Mucosa of rectum (tissue), 2 donors: ENCODE measurements around the gene ZBTB6.
"Not testable (repeated sequence)": the region's sequence is repeated elsewhere in the genome, so short reads cannot be mapped to it uniquely, and the experiment has no call there.

Experiments
- H3K27ac ChIP-seq, 2 donors: one replicate each; pipeline ENCODE4 v1.7.0; 2013; ENCODE audit warnings: inconsistent platforms in 2 of 2, low read depth in 2 of 2, low read length in 2 of 2
- H3K27me3 ChIP-seq, 2 donors: one replicate each; pipeline ENCODE4 v1.7.0; 2013; ENCODE audit warnings: low read length in 2 of 2; ENCODE audit not compliant: control insufficient read depth in 2 of 2, insufficient read depth in 2 of 2
- H3K36me3 ChIP-seq, 2 donors: one replicate each; pipeline ENCODE4 v1.7.0; 2013; ENCODE audit warnings: low read length in 2 of 2; ENCODE audit not compliant: control insufficient read depth in 2 of 2, insufficient read depth in 2 of 2
- H3K4me1 ChIP-seq, 2 donors: one replicate each; pipeline ENCODE4 v1.7.0; 2013; ENCODE audit warnings: low read length in 2 of 2, mild to moderate bottlenecking in 1 of 2; ENCODE audit not compliant: control insufficient read depth in 2 of 2, insufficient read depth in 2 of 2
- H3K4me3 ChIP-seq, 2 donors: one replicate each; pipeline ENCODE4 v1.7.0; 2013; ENCODE audit warnings: low read length in 2 of 2
- H3K9ac ChIP-seq, 2 donors: one replicate each; pipeline ENCODE4 v1.7.0; 2013; ENCODE audit warnings: low read length in 2 of 2, low read depth in 1 of 2, mild to moderate bottlenecking in 1 of 2
- H3K9me3 ChIP-seq, 2 donors: one replicate each; pipeline ENCODE4 v1.7.0; 2013; ENCODE audit warnings: low read length in 2 of 2; ENCODE audit not compliant: control insufficient read depth in 2 of 2
- donor health status: healthy.
- donor health status: Normal muscosa, but diverticular disease.

The ZBTB6 gene

DNA sequence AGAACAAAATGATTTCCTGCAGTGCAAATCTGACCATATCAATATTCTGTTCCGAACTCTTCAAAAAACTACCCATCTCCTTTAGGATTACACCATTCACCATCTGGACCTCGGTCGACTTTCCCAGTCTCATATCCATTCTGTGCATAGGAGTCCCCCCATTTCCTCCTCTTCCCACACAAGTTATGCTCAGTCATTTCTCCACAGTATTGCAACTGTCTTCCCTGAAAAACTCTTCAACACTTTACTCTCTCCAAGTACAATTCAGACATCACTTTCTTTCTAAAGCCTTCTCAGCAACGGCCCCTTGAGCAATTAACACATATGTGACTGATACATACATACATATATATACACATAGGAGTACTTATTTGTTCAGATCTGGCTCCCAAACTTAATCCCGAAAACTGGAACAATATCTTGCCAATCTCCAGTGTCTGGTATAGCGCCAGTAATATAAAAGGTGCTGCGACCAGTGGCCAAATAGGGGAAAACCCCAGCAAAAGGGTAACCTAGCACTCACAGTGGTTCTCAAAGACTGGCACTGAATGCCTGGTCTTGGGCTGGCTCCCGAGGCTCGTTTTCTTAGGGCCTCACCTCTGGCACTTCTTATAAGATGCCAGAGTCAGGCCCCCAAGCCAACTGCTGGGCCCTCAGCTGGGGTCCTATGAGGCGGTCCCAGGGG, 17.6 kb upstream of the ZBTB6 start:
- H3K27me3 ChIP-seq, result no peaks in the 10 kb centered on the region
- H3K4me3 ChIP-seq, result peak overlapping the region; percentile 76 to 93
- peak overlapping the region; percentile 59 to 70 for H3K27ac ChIP-seq
- H3K4me1 ChIP-seq, result peaks cover 7 to 12% of the 10 kb centered on the region in 2 donors
- no peaks in the 10 kb centered on the region for H3K9me3 ChIP-seq
- H3K36me3 ChIP-seq, result no peaks in the 10 kb centered on the region
- peak overlapping the region; percentile 69 to 85 for H3K9ac ChIP-seq

GRCh38 chr9:122929796-122930354, 16.8 kb upstream of the ZBTB6 start:
- peaks cover 7 to 12% of the 10 kb centered on the region in 2 donors for H3K4me1 ChIP-seq
- H3K36me3 ChIP-seq, result no peaks in the 10 kb centered on the region
- H3K27me3 ChIP-seq, result no peaks in the 10 kb centered on the region
- H3K9ac ChIP-seq, result no peak overlapping the region
- H3K4me3 ChIP-seq, result no peak overlapping the region
- no peak overlapping the region for H3K27ac ChIP-seq
- no peaks in the 10 kb centered on the region for H3K9me3 ChIP-seq

DNA sequence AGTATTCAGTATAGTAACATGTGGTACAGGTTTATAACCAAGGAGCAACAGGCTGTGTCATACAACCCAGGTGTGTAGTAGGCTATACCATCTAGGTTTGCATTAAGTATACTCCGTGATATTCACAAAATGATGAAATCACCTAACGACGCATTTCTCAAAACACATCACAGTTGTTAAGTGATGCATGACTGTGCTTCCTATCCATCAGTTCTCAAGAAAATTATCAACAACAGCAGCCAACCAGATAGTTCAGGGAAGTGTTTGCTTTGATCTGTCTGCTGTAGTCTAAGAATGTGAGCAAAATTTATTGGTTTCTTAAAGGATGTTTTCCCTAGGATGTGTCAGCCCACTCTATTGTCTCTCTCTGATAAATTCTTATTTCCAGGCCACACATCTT, 10.8 kb upstream of the ZBTB6 start:
- Histone ChIP-seq H3K4me1 (no peaks in the 10 kb centered on the region), H3K27ac (no peak overlapping the region), H3K36me3 (peaks cover under 1 to 4% of the 10 kb centered on the region in 2 donors), H3K4me3 (no peak overlapping the region), H3K9me3 (no peaks in the 10 kb centered on the region), H3K9ac (no peak overlapping the region), H3K27me3 (no peaks in the 10 kb centered on the region)

DNA sequence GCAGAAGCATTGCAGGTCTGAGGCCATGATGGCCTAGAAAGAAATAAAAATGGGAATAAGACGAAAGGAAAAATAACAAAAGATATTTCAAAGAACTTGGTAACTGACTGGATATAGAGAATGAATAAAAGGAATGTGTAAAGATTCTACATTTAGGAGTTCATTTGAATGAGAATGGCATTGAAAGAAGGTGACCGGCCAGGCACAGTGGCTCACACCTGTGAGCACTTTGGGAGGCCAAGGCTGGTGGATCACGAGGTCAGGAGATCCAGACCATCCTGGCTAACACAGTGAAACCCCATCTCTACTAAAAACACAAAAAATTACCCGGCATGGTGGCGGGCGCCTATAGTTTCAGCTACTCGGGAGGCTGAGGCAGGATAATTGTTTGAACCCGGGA, 9.6 kb upstream of the ZBTB6 start:
- Histone ChIP-seq H3K9ac (no peak overlapping the region), H3K36me3 (peaks cover 6 to 7% of the 10 kb centered on the region in 2 donors), H3K27ac (no peak overlapping the region), H3K9me3 (no peaks in the 10 kb centered on the region), H3K27me3 (no peaks in the 10 kb centered on the region), H3K4me3 (no peak overlapping the region), H3K4me1 (no peaks in the 10 kb centered on the region)

DNA sequence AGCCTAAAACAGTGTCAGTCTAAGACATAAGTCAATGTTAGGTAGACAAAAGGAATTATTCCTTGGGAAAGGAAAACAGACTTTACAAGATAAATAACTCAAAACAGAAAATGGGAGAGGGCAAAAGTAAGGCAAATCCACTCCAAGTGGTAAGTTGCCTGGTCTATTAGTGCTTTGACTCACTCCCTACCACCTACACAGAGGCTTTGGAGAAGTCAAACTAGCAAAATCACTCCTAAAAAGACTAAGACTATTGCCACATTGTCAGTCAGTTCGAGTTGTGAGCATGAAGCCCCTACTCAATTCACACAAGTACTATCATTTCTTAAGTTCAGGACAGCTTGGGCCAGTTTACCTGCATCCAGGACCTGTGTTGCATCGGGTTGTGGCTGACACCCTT, 5.2 kb upstream of the ZBTB6 start:
- Histone ChIP-seq H3K4me1 (peaks cover 0 to 4% of the 10 kb centered on the region in 2 donors), H3K9ac (no peak overlapping the region), H3K9me3 (no peaks in the 10 kb centered on the region), H3K4me3 (no peak overlapping the region), H3K27me3 (no peaks in the 10 kb centered on the region), H3K36me3 (peaks cover 6 to 7% of the 10 kb centered on the region in 2 donors), H3K27ac (no peak overlapping the region)

GRCh38 chr9:122912671-122912963, 506 bp downstream of the ZBTB6 start:
- Histone ChIP-seq H3K4me3 (peak overlapping the region; percentile 76 to 97), H3K4me1 (peaks cover 8 to 9% of the 10 kb centered on the region in 2 donors), H3K36me3 (peaks cover 10 to 31% of the 10 kb centered on the region in 2 donors), H3K27ac (peak overlapping the region; percentile 76 to 89), H3K9ac (peak overlapping the region; percentile 76), H3K9me3 (no peaks in the 10 kb centered on the region), H3K27me3 (no peaks in the 10 kb centered on the region)

DNA sequence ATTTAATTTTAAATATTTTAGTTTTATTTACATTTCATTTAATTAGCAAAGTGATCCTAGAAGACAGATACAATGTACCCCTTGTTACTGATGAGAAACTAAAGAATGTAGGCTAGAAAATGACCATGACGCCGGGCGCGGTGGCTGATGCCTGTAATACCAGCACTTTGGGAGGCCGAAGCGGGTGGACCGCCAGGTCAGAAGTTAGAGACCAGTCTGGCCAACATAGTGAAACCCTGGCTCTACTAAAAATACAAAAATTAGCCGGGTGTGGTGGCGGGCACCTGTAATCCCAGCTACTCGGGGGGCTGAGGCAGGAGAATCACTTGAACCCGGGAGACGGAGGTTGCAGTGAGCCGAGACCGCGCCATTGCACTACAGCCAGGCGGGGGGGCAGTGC, 7.0 kb downstream of the ZBTB6 start:
- not testable (repeated sequence) for H3K9ac ChIP-seq, H3K9me3 ChIP-seq, H3K27ac ChIP-seq, H3K4me3 ChIP-seq, H3K27me3 ChIP-seq
- peaks cover 7 to 11% of the 10 kb centered on the region in 2 donors for H3K4me1 ChIP-seq
- peaks cover 7 to 24% of the 10 kb centered on the region in 2 donors for H3K36me3 ChIP-seq

DNA sequence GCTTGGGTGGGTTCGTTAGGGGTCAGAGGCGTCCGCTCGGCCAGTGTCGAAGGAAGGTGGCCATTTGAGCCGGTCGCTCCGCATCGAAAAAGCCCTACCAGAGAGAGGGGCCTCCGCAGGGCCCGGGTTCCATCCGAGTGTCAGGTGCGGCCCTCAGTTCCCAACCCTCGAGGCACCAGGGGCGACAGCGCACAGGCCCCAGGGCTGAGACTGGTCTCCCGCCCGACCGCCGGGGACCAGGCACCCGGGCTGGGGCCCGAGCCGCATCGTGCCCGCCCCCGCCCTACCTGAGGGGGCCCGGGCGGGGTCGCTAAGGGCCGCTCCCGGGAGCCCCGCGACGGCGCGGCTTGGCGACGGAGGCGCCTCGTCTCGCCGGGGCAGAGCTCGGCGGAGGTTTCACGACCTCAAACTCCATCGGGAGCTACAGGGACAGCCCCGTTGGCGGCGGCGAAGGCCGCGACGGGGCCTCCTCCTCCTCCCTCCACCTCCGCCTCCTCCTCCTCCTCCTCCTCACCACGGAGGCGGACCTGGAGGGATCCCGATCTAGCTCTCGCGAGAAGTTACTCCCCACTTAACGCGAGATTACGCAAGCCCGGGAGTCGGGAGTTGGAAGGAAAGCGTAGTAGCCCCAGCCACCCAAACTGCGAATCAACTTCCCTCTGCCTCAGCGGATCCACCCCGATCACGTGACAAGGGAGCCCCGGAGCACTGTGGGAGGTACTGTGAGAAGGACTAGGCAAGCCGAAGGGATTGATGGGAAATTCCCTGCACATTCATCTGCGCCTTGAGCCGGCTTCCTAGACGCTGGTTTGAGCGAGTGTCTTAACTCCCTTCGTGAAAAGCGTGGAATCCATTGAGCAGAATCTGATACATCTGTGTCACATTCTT, 8.1 kb downstream of the ZBTB6 start, which contains the start of gene RC3H2:
RC3H2 (minus strand) TSS at position 537 of the 888 bp plus-strand sequence. CDS start 7,850 bp downstream, outside the sequence.
- peaks cover 7 to 11% of the 10 kb centered on the region in 2 donors for H3K4me1 ChIP-seq
- peak within 1 kb of the TSS; percentile 93 to 94 for H3K4me3 ChIP-seq
- H3K27ac ChIP-seq, result peak within 1 kb of the TSS; percentile 92
- peak within 1 kb of the TSS; percentile 71 to 90 for H3K9ac ChIP-seq
- no peaks in the 10 kb centered on the region for H3K9me3 ChIP-seq
- peaks cover 0 to 14% of the 10 kb centered on the region in 2 donors for H3K36me3 ChIP-seq
- H3K27me3 ChIP-seq, result no peaks in the 10 kb centered on the region

GRCh38 chr9:122904466-122904822, 8.7 kb downstream of the ZBTB6 start:
- Histone ChIP-seq H3K9me3 (no peaks in the 10 kb centered on the region), H3K27me3 (no peaks in the 10 kb centered on the region), H3K9ac (peak overlapping the region; percentile 71 to 90), H3K36me3 (peaks cover 0 to 10% of the 10 kb centered on the region in 2 donors), H3K4me3 (peak overlapping the region; percentile 93 to 94), H3K4me1 (peaks cover 7 to 11% of the 10 kb centered on the region in 2 donors), H3K27ac (peak overlapping the region; percentile 92)

DNA sequence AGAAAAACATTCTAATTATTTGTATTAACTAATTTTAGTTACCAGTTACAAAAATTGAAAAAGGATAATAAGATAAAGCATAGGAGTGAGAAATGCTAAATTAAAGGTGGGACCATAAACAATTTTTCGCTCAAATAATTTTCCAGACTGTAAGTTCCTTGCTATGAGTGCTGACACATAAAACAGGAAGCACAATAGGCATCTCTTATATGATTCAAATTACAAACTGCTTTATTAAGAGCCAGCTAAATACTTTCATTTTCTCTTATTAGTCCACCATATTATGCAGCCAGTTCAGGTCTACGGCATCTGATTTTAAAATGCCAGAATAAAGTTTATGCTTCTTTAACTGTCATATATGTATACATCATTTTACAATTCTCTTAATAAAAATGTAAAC, 12.3 kb downstream of the ZBTB6 start:
- Histone ChIP-seq H3K36me3 (peaks cover 0 to 3% of the 10 kb centered on the region in 2 donors), H3K9ac (no peak overlapping the region), H3K27me3 (no peaks in the 10 kb centered on the region), H3K27ac (no peak overlapping the region), H3K4me3 (no peak overlapping the region), H3K9me3 (no peaks in the 10 kb centered on the region), H3K4me1 (peaks cover 7 to 11% of the 10 kb centered on the region in 2 donors)
